Middle frontal gyrus (tissue), 1 donor: ENCODE data around the gene LTB4R2.
"Not testable (repeated sequence)": the region's sequence is repeated elsewhere in the genome, so short reads cannot be mapped to it uniquely, and the experiment has no call there.

Source experiments
- DNase-seq: peaks from one replicate; pipeline ENCODE4 v3.0.0-alpha.2; 2015; ENCODE audit warnings: low spot score; ENCODE audit errors: extremely low spot score

Gene LTB4R2

DNA sequence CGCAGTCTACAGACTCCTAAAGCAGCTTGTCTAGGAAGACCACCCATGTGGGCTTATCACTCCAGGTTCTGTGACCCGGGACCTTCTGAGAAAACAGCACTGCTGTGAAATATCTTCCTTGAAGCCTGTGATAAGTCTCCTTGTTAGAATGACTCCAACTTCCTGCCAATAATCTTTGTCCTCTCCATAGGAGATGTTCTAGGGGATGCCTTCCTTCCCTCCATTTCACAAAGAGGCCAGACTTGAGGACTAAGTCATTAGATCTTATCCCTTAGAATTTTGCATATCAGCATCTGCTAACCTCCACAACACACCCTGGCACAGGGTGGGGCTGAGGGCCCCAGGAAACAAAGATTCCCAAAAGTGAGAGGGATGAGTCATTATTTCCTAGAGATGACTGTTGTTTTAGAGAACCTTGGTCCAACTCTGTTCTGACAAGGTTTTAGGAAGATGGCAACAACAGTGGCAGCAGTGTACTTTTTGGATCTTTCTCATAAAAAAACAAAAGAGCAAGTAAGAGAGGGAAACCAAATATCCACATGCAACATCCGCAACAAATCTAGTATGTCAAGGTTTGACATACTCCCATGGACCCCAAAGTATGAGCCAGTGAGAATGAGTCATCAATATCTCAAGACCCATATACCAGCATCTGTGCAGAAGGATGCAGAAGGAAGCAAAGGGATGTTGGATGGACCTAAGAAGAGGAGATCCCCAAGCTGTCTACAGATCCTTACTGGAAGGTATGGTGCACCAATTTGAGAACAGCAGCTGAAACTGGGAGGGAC lies 7.4 kb downstream of the LTB4R2 start:
- DNase-seq = no peak

DNA sequence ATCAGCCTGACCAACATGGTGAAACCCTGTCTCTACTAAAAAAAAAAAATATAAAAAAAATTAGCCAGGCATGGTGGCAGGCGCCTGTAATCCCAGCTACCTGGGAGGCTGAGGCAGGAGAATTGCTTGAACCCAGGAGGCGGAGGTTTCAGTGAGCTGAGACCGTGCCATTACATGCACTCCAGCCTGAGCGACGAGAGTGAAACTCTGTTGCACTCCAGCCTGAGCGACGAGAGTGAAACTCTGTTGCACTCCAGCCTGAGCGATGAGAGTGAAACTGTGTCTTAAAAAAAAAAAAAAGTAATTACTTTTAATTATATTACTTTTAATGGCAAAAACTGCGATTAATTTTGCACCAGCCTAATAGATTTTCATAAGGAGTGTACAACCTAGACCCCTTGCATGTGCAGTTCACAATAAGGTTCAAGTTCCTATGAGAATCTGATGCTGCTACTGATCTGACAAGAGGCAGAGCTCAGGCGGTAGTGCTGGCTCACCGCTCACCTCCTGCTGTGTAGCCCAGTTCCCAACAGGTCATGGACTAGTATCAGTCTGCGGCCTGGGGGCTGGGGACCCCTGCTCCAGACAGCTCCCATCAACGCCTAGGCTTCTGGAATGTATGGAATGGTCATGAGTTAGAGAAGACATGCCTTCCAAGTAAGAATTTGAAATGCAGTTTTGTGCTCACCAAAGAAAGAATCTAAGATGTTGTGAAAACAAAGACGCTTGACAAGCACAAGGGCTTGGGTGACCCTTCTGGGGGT lies 11.5 kb downstream of the LTB4R2 start:
- DNase-seq = no peak

DNA sequence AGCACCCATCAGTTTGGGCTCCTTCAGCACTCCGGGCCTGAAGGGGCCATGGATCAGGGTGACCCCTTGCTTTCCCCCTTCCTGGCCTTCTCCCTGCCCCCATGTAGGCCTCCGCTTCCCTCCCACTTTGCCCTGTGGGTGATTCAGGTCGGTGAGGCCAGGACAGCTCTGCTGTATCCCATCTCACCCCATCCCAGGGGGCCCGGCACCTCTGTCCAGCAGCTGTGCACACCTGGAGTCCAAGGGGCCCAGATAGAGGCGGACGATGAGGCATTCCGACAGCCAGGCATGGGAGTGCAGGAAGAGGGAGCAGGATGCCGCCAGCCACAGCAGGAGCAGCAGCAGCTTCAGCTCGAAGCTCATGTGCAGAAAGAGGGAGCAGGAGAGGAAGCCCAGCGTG lies 12.7 kb downstream of the LTB4R2 start:
- DNase-seq = no peak

DNA sequence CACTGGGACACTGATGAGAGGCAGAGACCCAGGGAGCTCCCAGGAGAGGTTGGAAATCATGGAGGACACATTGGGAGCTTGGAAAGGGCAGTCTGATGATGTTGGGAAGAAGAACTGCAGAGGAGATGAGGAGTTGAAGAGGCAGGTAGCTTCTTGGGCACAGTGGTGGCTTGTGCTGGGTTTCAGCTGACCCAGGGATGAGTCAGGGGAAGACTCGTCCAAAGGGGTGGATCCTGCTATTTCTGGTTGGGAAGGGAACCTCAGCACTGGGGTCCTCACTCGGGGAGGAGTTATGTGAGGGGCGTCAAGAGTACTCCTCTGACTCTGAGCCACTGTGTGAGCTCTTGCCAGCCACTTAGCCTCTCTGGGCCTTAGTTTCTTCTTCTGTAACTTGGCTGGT lies 13.4 kb downstream of the LTB4R2 start:
- DNase-seq = no peak

GRCh38 chr14:24324024-24324423 lies 14.1 kb downstream of the LTB4R2 start:
- DNase-seq = no peak

- DNase-seq = no peak
Observed at GRCh38 chr14:24325041-24325530, 15.1 kb downstream of the LTB4R2 start.

- no peak for DNase-seq
Observed at GRCh38 chr14:24325963-24326362, 16.0 kb downstream of the LTB4R2 start.

GRCh38 chr14:24327303-24327702 lies 17.4 kb downstream of the LTB4R2 start:
- no peak for DNase-seq

- DNase-seq = not testable (repeated sequence)
Observed at GRCh38 chr14:24327914-24328313, 18.0 kb downstream of the LTB4R2 start.

DNA sequence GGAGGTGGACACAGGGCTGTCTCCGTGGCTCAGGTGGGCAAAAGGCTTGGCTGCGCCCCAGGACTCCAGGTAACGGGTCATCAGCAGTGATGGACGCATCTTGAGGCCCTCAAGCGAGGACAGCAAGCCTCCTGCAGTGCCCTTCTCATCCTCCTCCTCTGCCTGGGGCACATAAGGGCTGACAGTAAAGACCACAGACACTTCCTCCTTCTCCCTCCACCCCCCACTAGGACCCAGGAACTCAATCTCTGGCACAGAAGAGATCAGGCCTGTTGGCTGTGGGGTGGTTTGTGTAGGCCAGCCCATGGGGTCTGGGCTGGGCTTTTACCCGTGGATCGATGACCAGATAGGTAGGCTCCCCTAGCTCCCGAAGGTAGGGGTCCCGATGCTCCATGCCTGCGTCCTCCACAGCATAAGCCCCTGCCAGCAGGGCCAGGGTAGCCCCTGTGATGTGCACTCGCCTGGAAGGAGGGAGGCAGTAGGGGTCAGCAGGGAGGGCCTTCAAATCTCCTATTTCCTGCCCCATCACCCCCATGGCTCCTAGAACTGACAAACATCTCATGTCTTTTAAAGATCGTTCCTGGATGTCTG lies 19.2 kb downstream of the LTB4R2 start:
- DNase-seq = no peak

GRCh38 chr14:24329736-24330135 lies 19.8 kb downstream of the LTB4R2 start:
- no peak for DNase-seq

GRCh38 chr14:24330973-24331674 lies 21.2 kb downstream of the LTB4R2 start:
- DNase-seq = no peak

DNA sequence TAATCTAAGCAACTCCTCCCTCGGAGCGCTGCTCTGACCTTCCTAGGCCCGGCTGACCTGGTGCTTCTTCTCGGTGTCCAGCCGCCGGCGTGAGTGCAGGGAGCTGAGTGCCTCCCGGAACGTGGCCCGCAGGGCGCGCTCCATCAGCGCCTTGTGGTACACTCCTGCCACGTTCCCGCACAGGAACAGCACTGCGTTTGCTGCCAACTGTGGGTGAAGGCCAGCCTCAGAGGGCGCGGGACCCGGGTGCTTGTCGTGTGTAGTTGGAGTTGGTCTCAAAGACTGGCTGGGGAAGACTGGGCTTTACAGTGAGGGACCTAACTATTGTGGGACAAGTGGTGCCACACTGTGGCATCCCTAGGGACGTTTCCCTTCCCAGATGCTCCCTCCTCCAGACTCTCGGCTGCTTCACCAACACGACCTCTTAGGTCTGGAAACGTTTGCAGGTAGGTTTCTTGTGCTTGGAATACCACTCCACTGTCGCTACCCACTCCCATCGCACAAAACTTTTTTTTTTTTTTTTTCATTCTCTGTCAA lies 21.9 kb downstream of the LTB4R2 start:
- no peak for DNase-seq

GRCh38 chr14:24332268-24332993 lies 22.5 kb downstream of the LTB4R2 start:
- DNase-seq = no peak

GRCh38 chr14:24334431-24335291 lies 24.7 kb downstream of the LTB4R2 start, which contains the start of gene ADCY4:
TSS of gene ADCY4 (minus strand) at chr14:24335071. CDS start at chr14:24334652, 419 bp downstream.
- DNase-seq = no peak

DNA sequence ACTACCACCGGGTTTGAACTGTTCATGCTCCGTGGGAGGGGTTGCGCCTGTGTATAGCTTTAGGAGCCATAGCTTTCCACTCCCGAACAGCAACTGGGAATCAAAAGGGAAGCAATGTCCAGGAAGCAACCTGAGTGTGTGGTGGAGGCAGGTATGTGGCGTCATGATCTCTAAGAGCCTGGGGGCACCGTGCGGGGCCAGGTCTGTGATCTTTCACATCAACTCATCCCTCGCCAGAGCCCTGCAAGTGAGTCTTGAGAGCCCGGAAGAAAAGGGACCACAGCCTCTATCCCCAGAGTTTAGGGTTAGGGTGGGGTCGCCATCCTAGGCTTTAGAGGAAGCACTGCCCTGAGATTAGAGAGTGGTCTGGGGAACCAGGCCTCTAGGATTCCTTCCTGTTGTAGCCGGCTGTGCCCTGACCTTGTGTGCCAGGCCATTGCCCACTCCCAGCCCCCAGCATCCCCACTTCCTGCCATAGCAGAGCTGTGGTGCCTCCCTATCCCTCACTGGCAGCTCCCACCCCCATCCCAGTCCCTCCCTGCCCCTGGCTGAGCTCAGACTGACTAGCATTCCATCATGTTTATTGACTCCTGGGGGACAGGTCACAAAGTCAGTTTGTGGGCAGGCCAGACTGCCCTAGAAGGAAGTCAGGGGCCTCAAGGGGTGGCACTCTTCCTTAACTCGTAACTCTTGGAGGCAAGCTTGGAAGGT lies 25.7 kb downstream of the LTB4R2 start:
- no peak for DNase-seq

DNA sequence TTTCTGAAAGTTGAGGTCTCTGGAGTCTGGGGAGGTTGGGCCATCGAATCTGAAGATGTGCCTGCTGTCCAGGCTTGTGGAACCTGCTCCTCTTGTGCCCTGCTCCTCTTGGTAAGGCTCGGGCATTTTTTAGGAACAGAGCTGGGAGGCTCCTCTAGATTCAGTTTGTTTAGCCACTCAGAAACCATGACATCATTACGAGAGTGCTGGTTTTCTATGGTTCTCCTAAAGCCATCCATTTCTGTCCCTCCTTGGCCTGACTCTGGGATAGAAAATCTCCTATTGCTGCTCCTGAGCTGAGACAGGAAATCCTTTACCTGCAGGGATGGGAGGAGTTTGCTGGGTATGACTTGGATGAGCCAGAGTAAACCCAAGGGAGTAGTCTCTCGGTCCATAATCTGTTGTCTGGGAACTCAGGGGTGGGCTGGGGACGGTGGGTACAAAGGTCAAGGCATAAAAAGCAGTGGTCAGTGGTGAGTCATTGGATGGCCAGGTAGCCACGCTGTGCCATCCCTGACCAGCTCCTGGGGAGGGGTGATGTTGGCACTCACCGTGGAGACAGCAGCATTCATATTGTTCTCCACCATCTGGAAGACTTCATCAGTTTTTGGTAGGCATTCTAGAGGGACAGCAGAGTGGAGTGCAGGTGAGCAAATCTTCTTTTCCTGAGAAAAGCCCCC lies 27.3 kb downstream of the LTB4R2 start:
- DNase-seq = no peak

DNA sequence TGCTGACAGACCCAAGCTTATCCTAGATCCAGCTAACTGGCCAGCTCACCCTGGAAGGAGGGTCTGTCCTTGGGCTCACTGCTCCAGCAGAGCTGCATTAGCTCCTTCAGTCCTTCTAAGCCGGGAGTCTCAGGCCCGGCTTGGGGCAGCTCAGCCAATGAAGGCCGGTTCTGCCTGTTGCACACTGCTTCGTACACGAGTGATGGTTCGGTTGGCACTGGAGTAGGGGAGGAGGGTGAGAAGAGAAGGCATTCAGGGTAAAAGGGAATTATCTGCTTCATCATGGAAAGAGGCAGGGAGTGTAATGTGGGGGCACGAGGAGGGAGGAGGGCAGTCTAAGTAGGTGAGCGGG lies 27.9 kb downstream of the LTB4R2 start:
- DNase-seq = no peak
